ENCODE measurements around the gene RNF148. TPM values are rescaled to one million over a fixed set of nuclear protein-coding genes. Genes with fewer than 3 reads are reported as not detected.

The RNF148 gene
- total and polyA plus RNA-seq, 2 of the 8 experiments (the other 6 are each of a cell fraction or from before 2014, with no cell fraction given) = 0.27 to 0.45 TPM

GRCh38 chr7:122715183-122715582, 12.5 kb upstream of the RNF148 start (continued):
- TF ChIP-seq GABPA (IDR thresholded peaks at IDR 0.05; ENCODE audit: borderline replicate concordance, insufficient read depth, low read length) (no peak), E2F6 (IDR thresholded peaks at IDR 0.05) (no peak), EZH2 (IDR thresholded peaks at IDR 0.05; ENCODE audit: low read depth, low read length, severe bottlenecking) (no peak), EP300 (IDR thresholded peaks at IDR 0.05; ENCODE audit: borderline replicate concordance in 1 of 2, low read depth in 2 of 2, low read length in 2 of 2) (no peak), BACH1 (IDR thresholded peaks at IDR 0.05; ENCODE audit: low read length) (no peak), BCL11A (IDR thresholded peaks at IDR 0.05; ENCODE audit: low read depth in 2 of 2, low read length in 2 of 2) (no peak)

All from H1 (cell line).